GM12892 (cell line): ENCODE results near the gene NCAM1.

Experiments used
- POLR2A ChIP-seq: IDR thresholded peaks from 2 replicates; pipeline ENCODE4 v1.6.1; 2011; ENCODE audit warnings: low read depth, low read length, control low read depth
- POLR2AphosphoS5 ChIP-seq: IDR thresholded peaks from 2 replicates; pipeline ENCODE4 v1.6.1; 2011; ENCODE audit warnings: low read depth, low read length, control low read depth

DNA sequence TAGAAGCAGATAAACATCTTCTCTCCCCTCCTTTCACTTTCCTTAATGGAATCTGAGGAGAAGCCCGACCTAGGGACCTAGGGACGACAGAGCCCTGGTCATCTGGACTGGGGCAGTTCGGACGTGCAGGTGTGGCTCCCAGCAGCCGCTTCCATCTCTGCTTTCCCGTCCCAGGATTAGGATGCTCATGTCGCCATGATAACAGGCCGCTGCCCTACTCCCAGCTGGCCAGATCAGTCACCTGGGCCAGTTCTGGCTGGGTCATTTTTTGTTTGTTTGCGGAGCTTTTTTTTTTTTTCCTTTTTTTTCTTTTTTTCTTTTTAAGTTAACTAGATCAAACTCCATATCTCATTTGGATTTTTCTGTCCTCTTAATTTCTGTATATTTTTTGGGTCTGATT lies 186.9 kb downstream of the NCAM1 start:
- no peak for TF ChIP-seq POLR2A
- no peak for TF ChIP-seq POLR2AphosphoS5
